GM19372 (cell line): ENCODE measurements around the gene TTC24.

Experiments
- ATAC-seq: cut with Tn5 transposase; IDR thresholded peaks from one replicate; pipeline ENCODE4 v1.9.1; 2021; ENCODE audit warnings: mild to moderate bottlenecking, low read depth, moderate library complexity; ENCODE audit not compliant: unreplicated experiment

Gene TTC24

DNA sequence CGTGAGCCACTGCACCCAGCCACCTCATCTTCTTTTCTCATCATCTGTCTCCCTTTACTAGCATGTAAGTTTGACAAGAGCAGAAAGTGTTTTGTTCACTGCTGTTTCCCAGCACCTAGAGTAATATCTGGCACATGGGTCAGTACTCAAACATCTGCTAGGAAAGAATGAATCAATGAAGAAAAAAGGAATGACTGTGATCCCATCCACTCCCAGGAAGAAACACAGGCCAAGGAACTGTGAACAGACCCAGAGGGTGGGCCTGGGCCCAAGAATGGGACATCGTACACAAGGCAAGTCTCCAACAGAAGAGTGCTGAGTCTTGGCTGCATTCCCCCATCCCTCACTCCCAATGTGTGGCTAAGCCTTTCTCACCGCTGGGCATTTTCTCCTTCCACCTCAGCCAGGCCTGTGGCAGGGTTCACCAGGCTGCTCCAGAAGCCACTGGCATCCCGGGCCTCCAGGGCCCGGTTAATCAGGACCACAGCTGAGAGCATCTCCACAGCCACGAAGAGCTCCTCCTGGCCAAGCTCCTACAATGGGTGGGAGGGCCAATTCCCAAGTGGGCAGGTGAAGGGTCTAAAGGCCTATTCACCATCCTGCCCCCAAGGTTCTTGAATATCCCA, 25.6 kb upstream of the TTC24 start:
- ATAC-seq = no peak

DNA sequence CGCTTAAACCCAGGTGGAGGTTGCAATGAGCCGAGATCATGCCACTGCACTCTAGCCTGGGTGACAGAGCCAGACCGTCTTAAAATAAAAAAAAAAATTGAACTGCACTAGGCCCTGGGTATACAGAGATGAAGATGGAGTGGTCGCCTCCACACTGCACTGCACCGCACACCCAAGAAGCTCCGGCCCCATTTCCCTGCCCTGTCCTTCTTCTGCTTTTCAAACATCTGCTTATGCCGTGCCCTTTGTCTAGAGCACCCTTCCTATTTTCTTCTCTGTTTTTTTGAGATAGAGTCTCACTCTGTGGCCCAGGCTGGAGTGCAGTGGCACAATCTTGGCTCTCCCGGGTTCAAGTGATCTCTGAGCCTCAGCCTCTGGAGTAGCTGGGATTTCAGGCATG, 24.6 kb upstream of the TTC24 start:
- no peak for ATAC-seq

DNA sequence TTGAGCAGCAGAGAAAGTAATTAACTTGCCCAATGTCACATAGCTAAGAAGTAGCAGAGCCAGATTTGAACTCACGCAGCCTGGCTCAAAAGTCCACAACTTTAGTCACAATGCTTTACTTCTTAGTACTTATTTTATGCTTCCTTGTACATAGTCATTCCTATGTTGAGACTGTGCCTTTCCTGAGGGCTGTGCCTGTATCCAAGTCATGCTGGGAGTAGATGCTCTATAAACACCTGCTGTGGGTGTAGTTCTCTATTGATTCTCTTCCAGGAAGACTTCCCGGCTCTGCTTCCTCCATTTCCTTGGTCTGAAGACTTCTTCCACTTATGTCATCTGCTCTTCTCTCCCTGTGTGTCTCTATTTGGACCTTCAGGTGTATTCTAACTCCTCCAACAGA, 23.8 kb upstream of the TTC24 start:
- ATAC-seq = no peak

DNA sequence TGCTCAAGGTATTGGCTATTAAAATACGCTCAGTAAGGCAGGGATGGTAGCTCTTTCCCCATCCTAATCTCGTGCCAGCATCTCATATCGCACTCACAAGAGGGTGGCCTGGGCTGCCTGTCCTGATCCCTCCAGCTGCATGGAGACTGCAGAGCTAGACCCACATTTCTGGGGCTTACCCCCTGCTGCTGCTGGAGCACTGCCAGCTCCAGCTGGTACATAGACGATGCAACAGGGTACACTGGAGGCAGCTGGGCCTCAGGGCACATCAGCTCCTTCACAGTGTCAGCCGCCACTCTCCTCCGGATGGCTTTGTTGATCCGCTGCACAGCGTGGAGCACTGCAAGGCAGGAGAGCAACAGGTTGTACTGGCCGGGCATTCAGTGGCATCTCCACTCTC, 23.2 kb upstream of the TTC24 start:
- ATAC-seq = no peak

DNA sequence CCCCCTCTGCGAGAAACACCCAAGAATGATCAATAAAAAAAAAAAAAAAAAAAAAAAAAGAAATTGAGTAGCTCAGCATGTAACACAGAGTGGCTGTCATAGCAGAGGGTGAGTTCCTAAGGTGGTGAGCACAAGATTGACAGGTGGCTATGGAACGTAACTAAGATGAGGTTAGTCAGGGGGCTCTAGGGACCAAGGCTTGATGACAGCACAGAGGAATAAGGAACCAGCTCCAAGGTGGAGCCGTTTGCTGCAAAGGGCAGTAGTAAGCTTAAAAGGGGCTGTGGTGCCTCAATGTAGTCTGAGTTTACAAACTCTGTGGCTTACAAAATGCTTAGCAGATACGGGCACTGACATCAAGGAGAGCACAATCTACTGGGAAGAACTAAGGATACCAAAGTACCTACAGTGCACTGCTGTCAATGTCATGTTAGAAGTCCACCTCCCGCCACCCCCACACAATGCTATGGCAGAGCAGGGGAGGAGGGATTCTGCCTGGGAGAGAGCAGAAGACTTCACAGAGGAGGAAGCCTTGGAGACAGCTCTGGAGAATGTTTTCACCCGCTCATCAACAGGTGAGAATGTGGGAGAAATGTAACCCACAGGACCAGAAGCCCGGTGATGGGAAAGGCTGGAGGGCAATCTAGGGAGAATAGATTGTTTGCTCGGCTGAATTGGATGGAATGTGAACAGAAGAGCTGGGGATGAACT, 20.3 kb upstream of the TTC24 start:
- no peak for ATAC-seq

DNA sequence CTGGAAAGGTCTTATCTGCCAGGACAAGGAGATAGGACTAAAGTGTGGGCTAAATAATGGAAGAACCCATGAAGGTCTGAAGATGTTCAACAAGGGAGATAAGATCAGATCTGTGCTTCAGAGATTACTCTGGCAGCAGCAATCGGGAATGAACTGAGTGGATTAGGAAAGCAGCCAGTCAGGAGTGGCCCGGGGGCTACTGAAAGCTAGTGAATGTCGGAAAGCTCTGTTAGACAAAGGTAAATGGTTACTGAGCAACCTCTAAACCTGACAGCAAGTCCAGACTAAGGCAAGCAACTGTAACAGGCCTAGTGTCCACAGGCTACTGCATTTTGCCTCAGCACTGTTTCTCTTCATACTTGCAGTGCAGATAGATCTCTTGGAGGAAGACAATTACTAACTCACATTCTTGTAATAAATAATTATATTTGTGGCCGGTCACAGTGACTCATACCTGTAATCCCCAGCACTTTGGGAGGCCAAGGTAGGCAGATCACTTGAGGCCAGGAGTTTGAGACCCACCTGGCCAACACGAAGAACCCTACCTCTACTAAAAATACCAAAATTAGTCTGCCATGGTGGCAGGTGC, 19.6 kb upstream of the TTC24 start:
- no peak for ATAC-seq

DNA sequence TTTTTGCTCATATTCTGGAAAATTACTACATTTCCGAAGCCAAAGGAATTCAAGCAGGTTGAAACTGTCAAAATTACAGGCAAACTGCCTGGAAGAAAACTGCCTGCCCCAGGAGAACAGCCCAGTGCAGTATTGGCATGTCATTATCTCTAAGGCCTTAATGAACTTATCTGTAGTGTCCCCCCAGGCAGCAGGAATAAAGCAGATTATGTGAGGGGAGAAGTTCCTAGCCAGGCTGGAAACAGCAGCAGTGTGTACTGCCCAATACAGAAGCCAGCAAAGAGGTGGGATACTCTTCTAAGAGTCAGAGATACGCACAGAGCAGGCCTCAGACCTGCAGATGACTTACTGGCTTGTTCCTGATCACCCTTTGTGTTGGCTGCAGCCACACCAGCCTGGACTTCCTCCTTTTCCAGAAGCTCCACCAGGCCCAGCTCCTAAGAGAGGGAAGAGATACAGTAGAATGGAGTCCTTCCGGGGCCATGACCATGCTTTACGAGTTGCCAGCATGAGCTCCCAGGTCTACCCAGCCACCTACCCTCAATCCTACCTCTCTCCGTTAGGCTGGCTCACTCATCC, 18.8 kb upstream of the TTC24 start:
- ATAC-seq = no peak

DNA sequence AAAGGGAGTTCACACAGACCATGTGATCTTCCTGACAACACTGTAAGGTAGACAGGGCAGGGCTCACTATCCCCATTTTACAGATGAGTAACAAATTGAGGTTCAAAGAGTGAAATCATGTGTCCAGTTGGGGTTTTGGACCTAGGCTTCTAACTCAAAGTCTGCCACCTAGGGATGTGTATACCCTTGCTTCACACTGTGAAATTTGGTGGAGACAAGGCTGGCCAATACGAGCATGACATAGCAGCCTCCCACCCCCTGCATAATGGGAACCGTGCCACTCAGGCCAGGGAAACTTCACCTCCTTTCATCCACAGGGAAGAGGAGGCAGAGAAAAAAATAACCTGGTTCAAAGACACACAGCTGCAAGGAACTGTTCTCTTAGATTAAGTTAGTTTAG, 14.0 kb upstream of the TTC24 start:
- ATAC-seq = no peak

DNA sequence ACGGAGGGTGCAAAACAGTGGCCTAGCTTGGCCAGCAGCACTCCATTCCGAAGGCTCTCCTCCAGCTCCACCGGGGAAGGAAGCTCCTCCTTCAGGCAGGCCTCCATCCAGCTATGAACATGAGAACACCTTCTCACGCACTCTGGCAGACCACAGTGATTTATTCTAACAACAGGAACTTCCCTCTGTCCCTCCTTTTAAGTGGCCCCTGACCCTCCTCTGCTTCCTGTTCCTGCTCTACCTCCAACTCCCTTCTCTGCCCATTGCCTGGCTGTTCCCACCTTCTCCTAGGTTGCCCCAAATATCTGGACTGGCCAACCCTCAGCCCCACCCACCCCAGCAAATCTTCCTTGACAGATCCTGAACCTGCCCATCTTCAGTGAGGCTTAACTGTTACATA, 13.1 kb upstream of the TTC24 start:
- ATAC-seq = no peak

DNA sequence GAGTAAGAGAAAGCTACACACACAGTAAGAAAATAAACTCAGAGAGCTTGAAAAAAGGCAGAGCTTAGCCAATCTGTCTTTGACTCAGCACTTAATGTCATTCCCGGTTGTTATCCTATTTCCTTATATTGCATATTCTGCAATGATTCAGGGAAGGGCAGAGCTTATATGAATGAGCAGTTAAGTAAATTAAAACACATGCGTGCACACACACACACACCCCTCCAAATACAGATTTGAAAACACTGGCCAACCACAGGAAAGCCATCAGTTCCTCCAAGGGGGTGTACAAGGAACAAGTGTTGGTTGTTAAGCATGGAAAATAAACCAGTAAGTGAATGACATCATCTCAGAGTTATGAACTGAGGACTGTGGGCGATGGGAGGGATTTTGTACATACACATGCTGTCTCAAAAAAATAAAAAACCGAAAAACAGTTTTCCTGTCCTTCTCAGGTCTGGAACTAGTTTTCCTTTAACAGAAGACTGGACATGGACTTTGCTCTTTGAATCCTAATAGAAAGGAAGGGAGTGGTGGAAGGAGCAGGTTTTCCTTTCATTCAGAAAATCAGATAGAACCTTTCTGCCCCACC, 8.2 kb upstream of the TTC24 start:
- no peak for ATAC-seq

DNA sequence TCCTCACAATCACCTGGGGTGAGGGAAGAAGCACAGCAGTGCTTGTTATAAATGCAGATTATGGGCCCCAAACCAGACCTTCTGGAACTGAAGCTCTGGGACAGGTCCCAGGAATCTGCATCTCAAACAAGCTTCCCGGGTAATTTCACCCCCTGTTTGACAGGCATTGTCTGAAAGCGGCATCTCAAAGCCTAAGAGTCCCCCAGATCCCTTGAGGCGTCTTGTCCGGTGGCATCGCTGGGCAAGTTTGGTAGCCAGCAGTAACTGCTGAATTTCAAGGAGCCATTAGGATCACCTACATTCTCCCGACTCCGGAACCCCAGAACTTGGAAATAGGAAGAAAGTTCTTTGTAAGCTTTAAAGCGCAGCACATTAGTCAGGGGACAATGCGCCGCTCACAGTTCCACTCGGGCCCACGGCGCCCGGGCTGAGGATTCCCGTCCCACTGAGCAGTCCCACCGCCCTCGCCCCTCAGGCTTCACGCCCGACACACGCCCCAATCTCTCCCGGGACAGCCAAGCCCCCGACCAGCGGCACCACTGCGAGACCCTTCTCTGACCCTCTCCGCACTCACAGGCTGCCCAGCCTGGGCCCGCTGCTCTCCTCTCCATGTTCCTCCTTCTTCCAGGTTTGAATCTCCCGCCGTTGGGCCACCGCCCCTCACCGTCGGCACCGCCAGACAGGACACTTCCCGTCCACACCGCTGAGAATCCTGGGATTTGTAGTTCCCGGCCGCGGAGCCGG, 7.4 kb upstream of the TTC24 start, which contains the start of gene IQGAP3:
TSS of gene IQGAP3 (minus strand) at position 647 of the 744 bp plus-strand sequence. CDS start at position 611, 36 bp downstream.
- no peak for ATAC-seq

DNA sequence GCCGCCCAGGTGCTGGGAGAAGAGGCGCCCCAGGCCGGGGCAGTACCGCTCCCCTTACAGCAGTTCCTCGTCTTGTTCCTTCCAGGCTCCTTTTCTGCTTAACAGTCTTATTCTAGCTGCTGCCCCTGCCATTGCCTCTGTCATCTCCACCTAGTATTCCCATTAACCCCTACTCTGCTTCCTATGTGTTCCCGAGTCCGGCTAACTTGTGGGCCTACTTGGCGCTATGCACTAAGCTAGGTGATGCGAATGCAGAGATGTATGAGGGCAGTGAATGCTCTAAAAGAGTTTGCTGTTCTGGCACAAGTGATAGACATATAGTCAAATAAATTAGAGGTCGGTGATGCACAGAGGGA, 6.9 kb upstream of the TTC24 start:
- ATAC-seq = no peak

DNA sequence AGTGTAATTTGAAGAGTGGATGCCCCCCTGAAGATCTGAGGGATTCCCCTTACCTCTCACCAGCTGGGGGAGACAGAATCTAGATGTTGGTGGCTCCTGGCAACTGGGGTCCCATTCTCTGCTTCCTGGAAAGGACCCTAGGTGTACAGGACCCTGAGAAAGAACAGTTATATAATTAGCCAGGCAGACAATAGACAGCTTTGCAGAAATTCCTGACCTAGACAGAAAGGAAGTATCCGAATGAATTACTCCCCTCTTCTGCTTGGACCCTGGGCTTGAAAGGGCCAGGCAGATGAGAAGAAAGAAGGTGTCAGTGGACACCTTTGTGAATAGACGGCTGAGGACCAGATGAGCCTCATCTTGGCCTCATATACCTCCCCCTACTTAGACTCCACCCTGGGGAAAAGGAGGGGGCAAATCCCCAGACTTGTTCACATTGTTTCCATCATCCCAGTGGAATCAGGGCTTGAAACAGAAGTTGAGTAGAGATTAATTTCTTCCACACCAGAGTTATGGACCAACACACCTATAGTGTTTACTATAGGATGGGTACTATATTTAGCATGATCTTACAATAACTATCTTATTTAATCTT, 5.4 kb upstream of the TTC24 start:
- ATAC-seq = no peak

DNA sequence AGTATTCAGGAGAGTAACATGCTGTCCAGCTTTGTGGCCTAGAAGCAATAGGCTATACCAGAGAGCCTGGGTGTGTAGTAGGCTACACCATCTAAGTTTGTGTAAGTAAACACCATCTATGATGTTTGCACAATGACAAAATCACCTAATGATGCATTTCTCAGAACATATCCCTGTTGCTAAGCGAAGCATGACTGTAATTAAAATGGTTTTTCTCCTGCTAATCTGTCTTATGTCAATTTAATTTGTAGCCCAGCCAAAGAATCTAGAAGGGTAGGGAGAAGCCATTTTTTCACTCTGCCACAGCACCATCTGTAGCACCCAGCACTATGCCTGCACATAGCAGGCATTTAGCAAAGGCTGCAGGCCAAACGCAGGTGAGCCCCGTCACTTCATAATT, 2.0 kb upstream of the TTC24 start:
- ATAC-seq = no peak

DNA sequence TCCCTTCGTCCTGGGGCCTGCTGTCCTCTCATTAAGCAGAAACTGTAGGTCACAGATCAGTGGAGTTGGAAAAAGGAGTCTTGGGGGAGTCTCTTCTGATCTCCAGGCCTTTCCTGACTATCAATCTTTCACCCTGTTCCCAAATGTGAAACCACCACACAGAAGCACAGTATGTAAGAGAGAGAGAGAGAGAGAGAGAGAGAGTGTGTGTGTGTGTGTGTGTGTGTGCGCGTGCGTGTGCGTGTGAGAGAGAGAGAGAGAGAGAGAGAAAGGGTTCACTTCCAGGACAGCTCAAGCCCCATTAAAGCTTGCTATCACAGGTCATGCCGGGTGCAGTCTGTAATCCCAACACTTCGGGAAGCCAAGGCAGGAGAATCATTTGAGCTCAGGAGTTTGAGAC, 1.5 kb upstream of the TTC24 start:
- no peak for ATAC-seq

DNA sequence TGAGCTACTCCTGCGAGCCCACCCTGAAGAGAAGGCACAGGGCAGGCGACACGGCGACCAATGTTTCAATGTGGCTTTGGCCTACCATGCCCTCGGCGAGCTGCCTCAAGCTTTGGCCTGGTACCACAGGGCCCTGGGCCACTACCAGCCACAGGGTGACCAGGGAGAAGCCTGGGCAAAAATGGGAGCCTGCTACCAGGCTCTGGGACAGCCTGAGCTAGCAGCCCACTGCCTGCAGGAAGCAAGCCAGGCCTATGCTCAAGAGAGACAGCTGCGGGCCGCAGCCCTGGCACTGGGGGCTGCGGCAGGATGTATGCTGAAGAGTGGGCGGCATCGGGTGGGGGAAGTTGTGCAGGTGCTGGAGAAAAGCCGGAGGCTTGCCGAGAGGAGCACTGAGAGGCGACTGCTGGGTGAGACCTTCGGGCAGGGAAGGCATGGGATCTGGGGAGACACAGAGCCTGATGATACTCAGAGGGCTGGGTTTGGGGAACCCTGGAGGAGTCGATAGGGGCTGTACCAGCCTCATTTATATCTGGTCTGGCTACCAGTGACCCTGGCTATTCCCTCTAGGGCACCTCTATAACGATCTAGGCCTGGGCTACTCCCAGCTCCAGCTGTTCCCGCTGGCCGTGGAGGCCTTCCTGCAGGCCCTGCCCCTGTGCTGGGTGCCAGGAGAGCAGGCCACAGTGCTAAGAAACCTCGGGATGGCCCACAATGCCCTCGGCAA, 2.3 kb downstream of the TTC24 start:
- no peak for ATAC-seq

DNA sequence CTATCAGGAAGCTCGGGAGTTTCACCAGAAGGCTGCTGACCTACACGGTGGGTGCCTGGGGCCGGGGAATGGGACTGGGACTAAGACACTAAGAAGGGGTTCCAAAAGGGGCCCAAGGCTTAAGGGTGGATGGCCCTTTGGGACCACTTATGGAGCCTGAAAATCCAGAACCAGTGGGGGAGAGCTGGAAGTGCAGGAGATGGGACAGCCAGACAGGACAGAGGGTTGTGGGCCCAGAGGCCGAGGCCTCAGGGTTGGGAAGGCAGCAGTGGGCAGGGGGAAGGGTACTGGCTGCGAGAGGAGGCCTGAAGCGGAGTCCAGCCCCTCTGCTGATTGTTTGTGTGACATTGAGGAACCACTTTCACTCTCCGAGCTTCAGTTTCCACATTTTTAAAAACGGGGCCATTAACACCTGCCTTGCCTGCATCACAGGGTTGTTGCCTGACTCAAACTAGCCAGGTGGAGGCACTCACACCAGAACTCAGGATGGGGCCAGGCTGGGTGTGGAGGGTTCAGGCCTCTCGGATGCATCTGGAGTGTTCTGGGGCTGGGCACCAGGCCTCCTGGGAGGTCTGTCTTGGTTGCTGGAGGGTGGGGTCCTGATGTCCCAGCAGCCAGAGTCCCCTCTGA, 3.0 kb downstream of the TTC24 start:
- no peak for ATAC-seq

DNA sequence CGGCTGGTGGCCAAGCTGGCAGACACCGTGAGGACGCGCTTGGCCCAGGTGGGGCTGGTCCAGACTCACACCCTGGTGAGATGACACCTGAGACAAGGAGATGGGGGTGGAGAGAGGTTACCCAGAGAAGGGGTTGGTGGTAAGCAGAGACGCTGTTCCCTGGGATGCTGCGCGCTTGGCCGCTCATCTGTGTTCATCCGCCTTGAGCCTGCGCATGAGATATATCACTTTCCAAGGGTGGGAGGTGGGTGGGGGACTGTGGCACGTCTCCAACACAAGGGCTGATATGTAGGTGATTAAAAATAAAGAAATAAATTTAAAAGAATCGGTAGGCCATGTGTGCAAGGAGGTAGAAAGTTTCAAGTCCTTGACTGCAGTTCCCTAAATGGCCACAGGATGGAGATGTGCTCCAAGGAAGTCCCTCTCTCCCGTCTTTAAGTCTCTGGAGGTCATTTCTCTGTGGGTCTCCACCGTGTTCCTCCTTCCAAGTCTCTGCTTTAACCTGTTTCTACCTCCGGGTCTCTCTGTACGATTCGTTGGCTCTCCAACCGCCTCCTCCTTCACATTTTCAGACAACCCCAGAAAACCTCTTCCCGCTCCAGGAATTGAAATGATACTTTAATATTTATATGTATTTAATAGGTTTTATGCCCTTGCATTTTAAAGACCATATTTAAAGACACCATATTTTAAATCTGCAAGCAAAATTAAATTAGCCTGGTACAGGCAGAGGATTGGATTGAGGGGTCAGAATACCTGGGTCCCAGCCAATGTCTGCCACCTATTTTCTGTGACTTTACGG, 4.5 kb downstream of the TTC24 start:
- no peak for ATAC-seq
